A549 (cell line): ENCODE data around the gene NUP188. TPM values are rescaled to one million over a fixed set of nuclear protein-coding genes. Genes with fewer than 3 reads are reported as not detected.

Source experiments
- ATAC-seq, 2 experiments: fragments of 200-7000 bp in 1 of 2; fragments of >200 bp in 1 of 2; cut with Nextera tagmentation in 1 of 2; cut with Tn5 transposase in 1 of 2; 3 replicates each; pipeline versions ENCODE4 v1.8.0 to v1.9.1; 2018 to 2020; ENCODE audit warnings: mild to moderate bottlenecking in 1 of 2, moderate library complexity in 1 of 2
- CTCF ChIA-PET: fragments of 300-600 bp; sonication (Branson Sonifier 250); formaldehyde crosslinking; extraction: SDS; loops from one replicate; lab custom pipeline; 2021; ENCODE audit warnings: antibody characterized with exemption, inconsistent platforms; lab: Yijun Ruan, JAX
- POLR2A ChIA-PET: fragments of 350-600 bp; formaldehyde crosslinking; extraction: SDS; loops from one replicate; lab custom pipeline; 2021; ENCODE audit warnings: antibody characterized with exemption, inconsistent platforms; lab: Yijun Ruan, JAX
- DNase-seq, 2 experiments: peaks; one replicate each; pipeline versions ENCODE4 v3.0.0 to v3.0.0-alpha.2; 2011 to 2016; ENCODE audit warnings: low read depth in 1 of 2, low spot score in 1 of 2
- FAIRE-seq: peaks from 2 replicates; lab custom pipeline; 2011; peaks lifted over from hg19 to GRCh38; lab: Jason Lieb, UNC
- H3K27ac ChIP-seq, 2 experiments: fragments of >200 bp; sonication (Bioruptor Twin); formaldehyde crosslinking; 3 replicates each; pipeline ENCODE4 v1.5.1; 2016 to 2017
- H3K4me1 ChIP-seq: fragments of >200 bp; sonication (Bioruptor Twin); formaldehyde crosslinking; 3 replicates; pipeline ENCODE4 v1.6.1; 2016
- H3K4me2 ChIP-seq: fragments of >200 bp; sonication (Bioruptor Twin); formaldehyde crosslinking; 3 replicates; pipeline ENCODE4 v1.6.1; 2016
- H3K4me3 ChIP-seq: fragments of >200 bp; sonication (Bioruptor Twin); formaldehyde crosslinking; 3 replicates; pipeline ENCODE4 v1.5.1; 2016
- H3K9me3 ChIP-seq: fragments of >200 bp; sonication (Bioruptor Twin); formaldehyde crosslinking; 3 replicates; pipeline ENCODE4 v1.6.1; 2016
- CEBPB ChIP-seq, 2 experiments: fragments of >200 bp in 1 of 2; sonication (Bioruptor Twin) in 1 of 2; formaldehyde crosslinking in 1 of 2; IDR thresholded peaks; 2 replicates each; pipeline ENCODE4 v1.6.1; 2012 to 2016
- CHD4 ChIP-seq: fragments of 200-600 bp; sonication (generic); IDR thresholded peaks from 2 replicates; pipeline ENCODE4 v1.6.1; 2016; ENCODE audit warnings: antibody characterized with exemption, mild to moderate bottlenecking, borderline replicate concordance
- EP300 ChIP-seq, 2 experiments: fragments of >200 bp; sonication (Bioruptor Twin); formaldehyde crosslinking; IDR thresholded peaks; 2 replicates in 1 of 2; 3 replicates in 1 of 2; pipeline ENCODE4 v1.6.1; 2016 to 2017
- FOSB ChIP-seq: fragments of 250-450 bp; sonication (Bioruptor Pico); IDR thresholded peaks from 2 replicates; pipeline ENCODE4 v1.5.0; 2020; ENCODE audit warnings: mild to moderate bottlenecking, moderate library complexity
- HOXA7 ChIP-seq: fragments of 250-450 bp; sonication (Bioruptor Pico); IDR thresholded peaks from 2 replicates; pipeline ENCODE4 v1.5.0; 2020; ENCODE audit warnings: mild to moderate bottlenecking, moderate library complexity
- HOXB5 ChIP-seq: fragments of 250-450 bp; sonication (Bioruptor Pico); IDR thresholded peaks from 2 replicates; pipeline ENCODE4 v1.5.0; 2020; ENCODE audit warnings: mild to moderate bottlenecking, moderate library complexity
- RARB ChIP-seq: fragments of 250-450 bp; sonication (Bioruptor Pico); IDR thresholded peaks from 2 replicates; pipeline ENCODE4 v1.8.0; 2021; ENCODE audit warnings: mild to moderate bottlenecking, moderate library complexity
- RCOR1 ChIP-seq: fragments of 150-350 bp; IDR thresholded peaks from 2 replicates; pipeline ENCODE4 v1.6.1; 2014; ENCODE audit warnings: antibody characterized with exemption, low read length, low read depth
- ZSCAN20 ChIP-seq: fragments of 250-450 bp; sonication (Bioruptor Pico); IDR thresholded peaks from 2 replicates; pipeline ENCODE4 v1.8.0; 2022; ENCODE audit warnings: mild to moderate bottlenecking, moderate library complexity
- WGBS: methylation state at CpG from one replicate; pipeline ENCODE4 v1.1.6; 2017; ENCODE audit errors: missing lambda C conversion rate; 5-methylcytosine and 5-hydroxymethylcytosine counted together
- polyA plus RNA-seq, 4 experiments: library from polyadenylated mRNA; depleted of rRNA in 3 of 4; stranded (reverse); fragments of >200 nt; fragmentation: RNase III in 1 of 4; extraction: RNeasy Plus Mini Kit Qiagen cat#74134 plus additional on column Dnase treatment in 1 of 4; gene quantifications; 2 replicates in 3 of 4; 3 replicates in 1 of 4; pipeline ENCODE4 v1.2.3, GENCODE V29; 2011 to 2017
- TF ChIP-seq, protein P1 (sequence below): fragments of 200-600 bp; sonication (generic); IDR thresholded peaks from 2 replicates; pipeline ENCODE4 v1.6.1; 2016; ENCODE audit warnings: antibody characterized with exemption, mild to moderate bottlenecking, moderate library complexity
- TF ChIP-seq, protein P2 (sequence below): fragments of 150-350 bp; IDR thresholded peaks from 2 replicates; pipeline ENCODE4 v1.6.1; 2014; ENCODE audit warnings: low read depth, mild to moderate bottlenecking, low read length
- TF ChIP-seq, protein P3 (sequence below): fragments of >200 bp; sonication (Bioruptor Twin); formaldehyde crosslinking; IDR thresholded peaks from 2 replicates; pipeline ENCODE4 v1.6.1; 2016
- TF ChIP-seq, protein P4 (sequence below): fragments of 450-650 bp; IDR thresholded peaks from 2 replicates; pipeline ENCODE4 v1.6.1; 2014; ENCODE audit warnings: antibody characterized with exemption
- TF ChIP-seq, protein P5 (sequence below): fragments of >200 bp; sonication (Bioruptor Twin); formaldehyde crosslinking; IDR thresholded peaks from 3 replicates; pipeline ENCODE4 v1.6.1; 2016
- TF ChIP-seq, protein P6 (sequence below): fragments of 250-450 bp; sonication (Bioruptor Pico); IDR thresholded peaks from 2 replicates; pipeline ENCODE4 v1.5.0; 2020; ENCODE audit warnings: low read depth, mild to moderate bottlenecking, moderate library complexity

Gene NUP188
- polyA plus RNA-seq, 2 of the 4 experiments (the other 2 are of a cell fraction): 33.2 to 52.3 TPM

DNA sequence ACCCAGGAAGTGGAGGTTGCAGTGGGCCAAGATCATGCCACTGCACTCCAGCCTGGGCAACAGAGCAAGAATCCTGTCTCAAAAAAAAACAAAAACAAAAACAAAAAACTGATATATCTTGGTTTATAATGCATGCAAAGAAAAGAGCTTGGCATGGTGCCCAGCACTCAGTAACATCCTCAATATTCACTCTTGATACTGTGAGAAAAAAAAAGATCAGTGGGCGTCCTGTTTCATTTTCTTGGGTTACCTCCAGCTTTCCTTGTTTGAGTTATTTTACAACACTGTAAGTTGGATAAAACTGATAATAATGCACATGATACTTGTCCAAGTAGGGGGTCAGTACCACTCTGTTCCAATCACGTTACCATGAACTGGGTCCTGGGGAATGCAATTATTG is 18.9 kb upstream of the NUP188 start:
- Histone ChIP-seq H3K27ac (no peak overlapping the region), H3K4me3 (no peak overlapping the region), H3K4me1 (peaks cover 4% of the 10 kb centered on the region), H3K4me2 (no peak overlapping the region), H3K9me3 (no peaks in the 10 kb centered on the region)
- FAIRE-seq: no peak
- WGBS: 80% methylated on average over 2 of the region's 2 CpGs
- TF ChIP-seq, protein P1, sequence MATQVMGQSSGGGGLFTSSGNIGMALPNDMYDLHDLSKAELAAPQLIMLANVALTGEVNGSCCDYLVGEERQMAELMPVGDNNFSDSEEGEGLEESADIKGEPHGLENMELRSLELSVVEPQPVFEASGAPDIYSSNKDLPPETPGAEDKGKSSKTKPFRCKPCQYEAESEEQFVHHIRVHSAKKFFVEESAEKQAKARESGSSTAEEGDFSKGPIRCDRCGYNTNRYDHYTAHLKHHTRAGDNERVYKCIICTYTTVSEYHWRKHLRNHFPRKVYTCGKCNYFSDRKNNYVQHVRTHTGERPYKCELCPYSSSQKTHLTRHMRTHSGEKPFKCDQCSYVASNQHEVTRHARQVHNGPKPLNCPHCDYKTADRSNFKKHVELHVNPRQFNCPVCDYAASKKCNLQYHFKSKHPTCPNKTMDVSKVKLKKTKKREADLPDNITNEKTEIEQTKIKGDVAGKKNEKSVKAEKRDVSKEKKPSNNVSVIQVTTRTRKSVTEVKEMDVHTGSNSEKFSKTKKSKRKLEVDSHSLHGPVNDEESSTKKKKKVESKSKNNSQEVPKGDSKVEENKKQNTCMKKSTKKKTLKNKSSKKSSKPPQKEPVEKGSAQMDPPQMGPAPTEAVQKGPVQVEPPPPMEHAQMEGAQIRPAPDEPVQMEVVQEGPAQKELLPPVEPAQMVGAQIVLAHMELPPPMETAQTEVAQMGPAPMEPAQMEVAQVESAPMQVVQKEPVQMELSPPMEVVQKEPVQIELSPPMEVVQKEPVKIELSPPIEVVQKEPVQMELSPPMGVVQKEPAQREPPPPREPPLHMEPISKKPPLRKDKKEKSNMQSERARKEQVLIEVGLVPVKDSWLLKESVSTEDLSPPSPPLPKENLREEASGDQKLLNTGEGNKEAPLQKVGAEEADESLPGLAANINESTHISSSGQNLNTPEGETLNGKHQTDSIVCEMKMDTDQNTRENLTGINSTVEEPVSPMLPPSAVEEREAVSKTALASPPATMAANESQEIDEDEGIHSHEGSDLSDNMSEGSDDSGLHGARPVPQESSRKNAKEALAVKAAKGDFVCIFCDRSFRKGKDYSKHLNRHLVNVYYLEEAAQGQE: no peak
- TF ChIP-seq RARB (no peak), FOSB (CRISPR knock-in tag) (no peak), CEBPB (IDR thresholded peaks at IDR 0.05) (no peak), RCOR1 (no peak), HOXB5 (no peak), CHD4 (no peak)
- TF ChIP-seq, protein P2, sequence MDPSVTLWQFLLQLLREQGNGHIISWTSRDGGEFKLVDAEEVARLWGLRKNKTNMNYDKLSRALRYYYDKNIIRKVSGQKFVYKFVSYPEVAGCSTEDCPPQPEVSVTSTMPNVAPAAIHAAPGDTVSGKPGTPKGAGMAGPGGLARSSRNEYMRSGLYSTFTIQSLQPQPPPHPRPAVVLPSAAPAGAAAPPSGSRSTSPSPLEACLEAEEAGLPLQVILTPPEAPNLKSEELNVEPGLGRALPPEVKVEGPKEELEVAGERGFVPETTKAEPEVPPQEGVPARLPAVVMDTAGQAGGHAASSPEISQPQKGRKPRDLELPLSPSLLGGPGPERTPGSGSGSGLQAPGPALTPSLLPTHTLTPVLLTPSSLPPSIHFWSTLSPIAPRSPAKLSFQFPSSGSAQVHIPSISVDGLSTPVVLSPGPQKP: no peak
- TF ChIP-seq, protein P3, sequence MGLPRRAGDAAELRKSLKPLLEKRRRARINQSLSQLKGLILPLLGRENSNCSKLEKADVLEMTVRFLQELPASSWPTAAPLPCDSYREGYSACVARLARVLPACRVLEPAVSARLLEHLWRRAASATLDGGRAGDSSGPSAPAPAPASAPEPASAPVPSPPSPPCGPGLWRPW: no peak
- TF ChIP-seq, protein P4, sequence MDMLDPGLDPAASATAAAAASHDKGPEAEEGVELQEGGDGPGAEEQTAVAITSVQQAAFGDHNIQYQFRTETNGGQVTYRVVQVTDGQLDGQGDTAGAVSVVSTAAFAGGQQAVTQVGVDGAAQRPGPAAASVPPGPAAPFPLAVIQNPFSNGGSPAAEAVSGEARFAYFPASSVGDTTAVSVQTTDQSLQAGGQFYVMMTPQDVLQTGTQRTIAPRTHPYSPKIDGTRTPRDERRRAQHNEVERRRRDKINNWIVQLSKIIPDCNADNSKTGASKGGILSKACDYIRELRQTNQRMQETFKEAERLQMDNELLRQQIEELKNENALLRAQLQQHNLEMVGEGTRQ: no peak
- TF ChIP-seq, protein P5, sequence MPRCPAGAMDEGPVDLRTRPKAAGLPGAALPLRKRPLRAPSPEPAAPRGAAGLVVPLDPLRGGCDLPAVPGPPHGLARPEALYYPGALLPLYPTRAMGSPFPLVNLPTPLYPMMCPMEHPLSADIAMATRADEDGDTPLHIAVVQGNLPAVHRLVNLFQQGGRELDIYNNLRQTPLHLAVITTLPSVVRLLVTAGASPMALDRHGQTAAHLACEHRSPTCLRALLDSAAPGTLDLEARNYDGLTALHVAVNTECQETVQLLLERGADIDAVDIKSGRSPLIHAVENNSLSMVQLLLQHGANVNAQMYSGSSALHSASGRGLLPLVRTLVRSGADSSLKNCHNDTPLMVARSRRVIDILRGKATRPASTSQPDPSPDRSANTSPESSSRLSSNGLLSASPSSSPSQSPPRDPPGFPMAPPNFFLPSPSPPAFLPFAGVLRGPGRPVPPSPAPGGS: no peak
- POLR2A ChIA-PET: no interaction called here
- ATAC-seq: no peak
- CTCF ChIA-PET: interaction anchor here (0.6 to 14.3 kb wide), 63 partner anchors 8 to 1701 kb away, joined by 3 to 244 read pairs (median 5); partner anchors contain the start of genes DOLK, ENDOG, KYAT1 and NUP188
- DNase-seq: no peak

DNA sequence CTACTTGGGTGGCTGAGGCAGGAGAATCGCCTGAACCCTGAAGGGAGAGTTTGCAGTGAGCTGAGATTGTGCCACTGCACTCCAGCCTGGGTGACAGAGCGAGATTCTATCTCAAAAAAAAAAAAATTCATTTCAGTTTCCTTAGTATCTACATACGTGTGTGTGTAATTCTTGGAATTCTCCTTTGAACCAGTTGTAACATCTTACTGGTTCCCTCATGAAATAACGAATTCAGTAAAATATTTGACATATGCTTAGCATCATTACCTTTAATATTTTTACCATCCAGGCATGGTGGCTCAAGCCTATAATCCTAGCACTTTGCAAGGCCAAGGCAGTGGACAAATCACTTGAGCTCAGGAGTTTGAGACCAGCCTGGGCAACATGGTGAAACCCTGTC is 17.9 kb upstream of the NUP188 start:
- 77% methylated on average over 4 of the region's 4 CpGs for WGBS
- Histone ChIP-seq H3K27ac (no peak overlapping the region), H3K4me3 (no peak overlapping the region), H3K9me3 (no peaks in the 10 kb centered on the region), H3K4me2 (no peak overlapping the region), H3K4me1 (peaks cover 4% of the 10 kb centered on the region)
- FAIRE-seq: no peak
- POLR2A ChIA-PET: no interaction called here
- no peak for TF ChIP-seq HOXA7 (CRISPR knock-in tag)
- TF ChIP-seq, protein P6, sequence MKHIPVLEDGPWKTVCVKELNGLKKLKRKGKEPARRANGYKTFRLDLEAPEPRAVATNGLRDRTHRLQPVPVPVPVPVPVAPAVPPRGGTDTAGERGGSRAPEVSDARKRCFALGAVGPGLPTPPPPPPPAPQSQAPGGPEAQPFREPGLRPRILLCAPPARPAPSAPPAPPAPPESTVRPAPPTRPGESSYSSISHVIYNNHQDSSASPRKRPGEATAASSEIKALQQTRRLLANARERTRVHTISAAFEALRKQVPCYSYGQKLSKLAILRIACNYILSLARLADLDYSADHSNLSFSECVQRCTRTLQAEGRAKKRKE (CRISPR knock-in tag): no peak
- no peak for TF ChIP-seq EP300 (IDR thresholded peaks at IDR 0.05)
- TF ChIP-seq ZSCAN20 (CRISPR knock-in tag): no peak
- no peak for DNase-seq
- ATAC-seq: no peak
- CTCF ChIA-PET: interaction anchor here (0.9 to 14.3 kb wide), 16 partner anchors 10 to 196 kb away, joined by 3 to 244 read pairs (median 30); partner anchors contain the start of genes ENDOG and KYAT1
